Endodermal cell (in vitro differentiated cells): ENCODE results near the gene PIK3C2B. TPM values are rescaled to one million over a fixed set of nuclear protein-coding genes. Genes with fewer than 3 reads are reported as not detected.

Experiments
- DNase-seq: peaks from one replicate; pipeline ENCODE4 v3.0.0-alpha.2; 2017
- H3K27ac ChIP-seq: 2 replicates; pipeline ENCODE4 v1.5.1; 2013; ENCODE audit warnings: mild to moderate bottlenecking, low read depth, low read length, moderate library complexity
- H3K27me3 ChIP-seq: 2 replicates; pipeline ENCODE4 v1.6.1; 2013; ENCODE audit warnings: mild to moderate bottlenecking, low read length, moderate library complexity; ENCODE audit not compliant: insufficient read depth, control insufficient read depth, poor library complexity, severe bottlenecking
- H3K36me3 ChIP-seq: 2 replicates; pipeline ENCODE4 v1.7.0; 2013; ENCODE audit warnings: mild to moderate bottlenecking, low read length, moderate library complexity; ENCODE audit not compliant: control insufficient read depth, insufficient read depth
- H3K4me1 ChIP-seq: one replicate; pipeline ENCODE4 v1.7.0; 2013; ENCODE audit warnings: low read length; ENCODE audit not compliant: control insufficient read depth, insufficient read depth
- H3K4me3 ChIP-seq: 2 replicates; pipeline ENCODE4 v1.5.1; 2013; ENCODE audit warnings: mild to moderate bottlenecking, low read length, moderate library complexity
- H3K9ac ChIP-seq: 2 replicates; pipeline ENCODE4 v1.6.1; 2013; ENCODE audit warnings: mild to moderate bottlenecking, low read length, moderate library complexity; ENCODE audit not compliant: poor library complexity, severe bottlenecking; ENCODE audit errors: extremely low read depth
- H3K9me3 ChIP-seq: 2 replicates; pipeline ENCODE4 v1.6.1; 2013; ENCODE audit warnings: mild to moderate bottlenecking, low read length, moderate library complexity; ENCODE audit not compliant: control insufficient read depth
- H3K27ac Mint-ChIP-seq: 2 replicates; pipeline ENCODE4 v1.8.0; 2020; ENCODE audit warnings: mixed read lengths
- H3K27me3 Mint-ChIP-seq: 2 replicates; pipeline ENCODE4 v1.8.0; 2021; ENCODE audit warnings: mild to moderate bottlenecking, mixed read lengths; ENCODE audit not compliant: insufficient read depth
- H3K36me3 Mint-ChIP-seq: 2 replicates; pipeline ENCODE4 v1.8.0; 2020; ENCODE audit warnings: low read depth, mixed read lengths
- H3K4me1 Mint-ChIP-seq: 2 replicates; pipeline ENCODE4 v1.8.0; 2020; ENCODE audit warnings: mixed read lengths
- H3K4me3 Mint-ChIP-seq: 2 replicates; pipeline ENCODE4 v1.8.0; 2020; ENCODE audit warnings: mild to moderate bottlenecking, moderate library complexity, mixed read lengths
- H3K9me3 Mint-ChIP-seq: 2 replicates; pipeline ENCODE4 v1.8.0; 2020; ENCODE audit warnings: mild to moderate bottlenecking, mixed read lengths
- WGBS, 2 experiments: methylation state at CpG; one replicate each; pipeline versions ENCODE4 v1.1.5 to v1.1.7; 2013; ENCODE audit warnings: missing lambda C conversion rate in 2 of 2, mixed read lengths in 1 of 2; ENCODE audit not compliant: insufficient coverage in 1 of 2, insufficient read length in 1 of 2; 5-methylcytosine and 5-hydroxymethylcytosine counted together
- total RNA-seq, 2 donors: library from RNA; stranded (reverse); fragmentation: NEBNext Ultra II Directional in 1 of 2; extraction: Animal tissue kit (Norgen Biotek cat#: 25700) in 1 of 2; gene quantifications; 2 replicates in 1 of 2; 3 replicates in 1 of 2; pipeline ENCODE4 v1.2.1, GENCODE V29; 2021
- TF ChIP-seq, protein P1 (sequence below): fragments of 200-600 bp; sonication (generic); conservative IDR thresholded peaks from 2 replicates; pipeline ENCODE4 v1.5.0; 2021; ENCODE audit warnings: antibody characterized with exemption, mild to moderate bottlenecking

The PIK3C2B gene
- total RNA-seq, 2 donors from 2014 or later: 21.3 to 23.9 TPM

- 93 to 94% methylated on average over 5 to 8 of the region's 8 CpGs for WGBS, 2 experiments
- Histone ChIP-seq H3K36me3 (no peaks in the 10 kb centered on the region), H3K4me1 (peaks cover 5% of the 10 kb centered on the region), H3K27me3 (no peaks in the 10 kb centered on the region), H3K27ac (no peak overlapping the region), H3K4me3 (no peak overlapping the region), H3K9me3 (no peaks in the 10 kb centered on the region), H3K9ac (no peak overlapping the region)
- no peak for DNase-seq
- Mint-ChIP-seq H3K27me3 (peaks cover 2% of the 10 kb centered on the region), H3K4me1 (peaks cover 30% of the 10 kb centered on the region), H3K27ac (no peak overlapping the region), H3K4me3 (no peak overlapping the region), H3K9me3 (no peaks in the 10 kb centered on the region), H3K36me3 (no peaks in the 10 kb centered on the region)
- TF ChIP-seq, protein P1, sequence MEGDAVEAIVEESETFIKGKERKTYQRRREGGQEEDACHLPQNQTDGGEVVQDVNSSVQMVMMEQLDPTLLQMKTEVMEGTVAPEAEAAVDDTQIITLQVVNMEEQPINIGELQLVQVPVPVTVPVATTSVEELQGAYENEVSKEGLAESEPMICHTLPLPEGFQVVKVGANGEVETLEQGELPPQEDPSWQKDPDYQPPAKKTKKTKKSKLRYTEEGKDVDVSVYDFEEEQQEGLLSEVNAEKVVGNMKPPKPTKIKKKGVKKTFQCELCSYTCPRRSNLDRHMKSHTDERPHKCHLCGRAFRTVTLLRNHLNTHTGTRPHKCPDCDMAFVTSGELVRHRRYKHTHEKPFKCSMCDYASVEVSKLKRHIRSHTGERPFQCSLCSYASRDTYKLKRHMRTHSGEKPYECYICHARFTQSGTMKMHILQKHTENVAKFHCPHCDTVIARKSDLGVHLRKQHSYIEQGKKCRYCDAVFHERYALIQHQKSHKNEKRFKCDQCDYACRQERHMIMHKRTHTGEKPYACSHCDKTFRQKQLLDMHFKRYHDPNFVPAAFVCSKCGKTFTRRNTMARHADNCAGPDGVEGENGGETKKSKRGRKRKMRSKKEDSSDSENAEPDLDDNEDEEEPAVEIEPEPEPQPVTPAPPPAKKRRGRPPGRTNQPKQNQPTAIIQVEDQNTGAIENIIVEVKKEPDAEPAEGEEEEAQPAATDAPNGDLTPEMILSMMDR: no peak
Observed at GRCh38 chr1:204480515-204480914, 14.1 kb downstream of the PIK3C2B start.

DNA sequence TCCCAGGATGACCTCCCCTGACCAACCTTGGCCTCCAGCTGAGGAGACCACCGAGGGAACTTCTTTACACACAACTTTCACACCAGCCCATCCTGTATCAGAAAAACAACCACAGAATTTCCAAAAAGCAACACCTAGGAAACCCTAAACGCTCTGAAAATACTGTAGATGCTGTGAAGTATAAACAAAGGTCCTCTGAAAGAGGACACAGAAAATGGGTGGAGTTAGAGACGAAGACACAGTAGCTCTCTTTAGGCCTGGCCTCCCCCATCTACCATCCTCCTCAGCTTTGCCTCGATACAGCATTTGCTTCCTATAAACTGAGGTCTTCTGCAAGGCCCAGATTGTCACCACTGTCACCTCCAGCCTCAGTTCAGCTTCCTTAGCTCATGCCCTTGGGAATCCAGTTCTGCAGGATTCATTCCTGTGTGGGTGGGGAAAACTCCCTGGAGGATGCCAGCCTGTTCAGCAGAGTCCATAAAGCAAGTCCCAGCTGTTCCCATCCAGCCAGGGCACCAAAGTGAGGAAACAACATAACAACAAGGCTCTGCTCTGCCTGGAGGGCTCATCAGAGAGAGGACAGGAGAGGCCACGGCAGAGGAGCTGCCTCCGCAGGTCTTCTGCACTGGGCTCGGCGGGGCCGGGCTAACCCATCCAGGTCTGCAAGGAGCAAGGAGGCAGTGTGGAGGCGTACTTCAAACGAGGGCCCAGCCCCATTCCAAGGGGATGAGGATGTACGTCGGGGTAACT is 15.0 kb downstream of the PIK3C2B start:
- Mint-ChIP-seq H3K27ac (no peak overlapping the region), H3K27me3 (peaks cover 2% of the 10 kb centered on the region), H3K4me3 (no peak overlapping the region), H3K4me1 (peaks cover 31% of the 10 kb centered on the region), H3K9me3 (no peaks in the 10 kb centered on the region), H3K36me3 (no peaks in the 10 kb centered on the region)
- Histone ChIP-seq H3K9me3 (no peaks in the 10 kb centered on the region), H3K9ac (no peak overlapping the region), H3K4me3 (no peak overlapping the region), H3K27me3 (no peaks in the 10 kb centered on the region), H3K27ac (no peak overlapping the region), H3K4me1 (peaks cover 5% of the 10 kb centered on the region), H3K36me3 (no peaks in the 10 kb centered on the region)
- TF ChIP-seq, protein P1: no peak
- 91 to 99% methylated on average over 10 to 13 of the region's 13 CpGs for WGBS, 2 experiments
- DNase-seq: no peak

- Histone ChIP-seq H3K9ac (no peak overlapping the region), H3K4me3 (no peak overlapping the region), H3K4me1 (peaks cover 5% of the 10 kb centered on the region), H3K9me3 (no peaks in the 10 kb centered on the region), H3K27ac (no peak overlapping the region), H3K36me3 (no peaks in the 10 kb centered on the region), H3K27me3 (no peaks in the 10 kb centered on the region)
- peaks cover 36% of the 10 kb centered on the region for H3K4me1 Mint-ChIP-seq
- H3K27me3 Mint-ChIP-seq: peaks cover 2% of the 10 kb centered on the region
- TF ChIP-seq, protein P1: no peak
- no peaks in the 10 kb centered on the region for H3K9me3 Mint-ChIP-seq
- no peak overlapping the region for H3K27ac Mint-ChIP-seq
- no peak for DNase-seq
- 90 to 91% methylated on average over 2 of the region's 2 CpGs for WGBS, 2 experiments
- H3K36me3 Mint-ChIP-seq: no peaks in the 10 kb centered on the region
- H3K4me3 Mint-ChIP-seq: no peak overlapping the region
Observed at GRCh38 chr1:204478921-204479320, 15.7 kb downstream of the PIK3C2B start.
